Activated T-cell treated with anti-CD3 and anti-CD28 coated beads for 4 hours (primary cell): ENCODE measurements around the gene CR1.
"Not testable (repeated sequence)": the region's sequence is repeated elsewhere in the genome, so short reads cannot be mapped to it uniquely, and the experiment has no call there.

Experiments used
- DNase-seq: peaks from one replicate; pipeline ENCODE4 v3.0.0-alpha.2; 2020

CR1 gene

GRCh38 chr1:207646171-207646570, 150.2 kb downstream of the CR1 start:
- no peak for DNase-seq

GRCh38 chr1:207646944-207647579, 151.1 kb downstream of the CR1 start:
- DNase-seq: no peak

- DNase-seq: no peak
Measured at GRCh38 chr1:207647671-207648333, 151.8 kb downstream of the CR1 start.

GRCh38 chr1:207648334-207649209, 152.6 kb downstream of the CR1 start:
- no peak for DNase-seq

GRCh38 chr1:207649210-207649753, 153.3 kb downstream of the CR1 start:
- no peak for DNase-seq

- no peak for DNase-seq
Measured at GRCh38 chr1:207649865-207650580, 154.1 kb downstream of the CR1 start.

- no peak for DNase-seq
Measured at GRCh38 chr1:207651583-207651982, 155.6 kb downstream of the CR1 start.

- no peak for DNase-seq
Measured at GRCh38 chr1:207654320-207654719, 158.4 kb downstream of the CR1 start.

GRCh38 chr1:207658408-207658807, 162.5 kb downstream of the CR1 start:
- DNase-seq: no peak

- DNase-seq: no peak
Measured at GRCh38 chr1:207658904-207659485, 163.0 kb downstream of the CR1 start.

GRCh38 chr1:207659545-207660153, 163.7 kb downstream of the CR1 start:
- no peak for DNase-seq

GRCh38 chr1:207661420-207661819, 165.5 kb downstream of the CR1 start:
- DNase-seq: not testable (repeated sequence)

GRCh38 chr1:207666342-207666741, 170.4 kb downstream of the CR1 start:
- no peak for DNase-seq

- DNase-seq: no peak
Measured at GRCh38 chr1:207669528-207670009, 173.6 kb downstream of the CR1 start.

GRCh38 chr1:207670192-207670591, 174.2 kb downstream of the CR1 start:
- DNase-seq: no peak

GRCh38 chr1:207670997-207671396, 175.0 kb downstream of the CR1 start:
- no peak for DNase-seq

GRCh38 chr1:207672522-207673130, 176.7 kb downstream of the CR1 start:
- DNase-seq: no peak

GRCh38 chr1:207673399-207673798, 177.4 kb downstream of the CR1 start:
- DNase-seq: no peak

- no peak for DNase-seq
Measured at GRCh38 chr1:207676153-207676552, 180.2 kb downstream of the CR1 start.

GRCh38 chr1:207680590-207681388, 184.8 kb downstream of the CR1 start:
- DNase-seq: not testable (repeated sequence)
